COLO668 (cell line): Measurements from ENCODE around the gene SFPQ.
"Not testable (repeated sequence)": the region's sequence is repeated elsewhere in the genome, so short reads cannot be mapped to it uniquely, and the experiment has no call there.

ENCODE experiments used
- DNase-seq: peaks from one replicate; lab custom pipeline; 2025; ENCODE audit not compliant: unreplicated experiment; lab: John Stamatoyannopoulos, UW

SFPQ gene

GRCh38 chr1:35192853-35193664 is at the start of gene SFPQ:
Gene SFPQ, minus strand, starts transcription at chr1:35193145. Its CDS starts 96 bp downstream, at chr1:35193049.
- DNase-seq = peak; percentile 98

GRCh38 chr1:35236772-35237171 is 43.8 kb upstream of the SFPQ start:
- DNase-seq = not testable (repeated sequence)

GRCh38 chr1:35231287-35231686 is 38.3 kb upstream of the SFPQ start:
- no peak for DNase-seq

- DNase-seq = no peak
Measured at GRCh38 chr1:35229587-35230360, 36.8 kb upstream of the SFPQ start.

GRCh38 chr1:35226546-35226945 is 33.6 kb upstream of the SFPQ start:
- no peak for DNase-seq

- DNase-seq = no peak
Measured at GRCh38 chr1:35223084-35223630, 30.2 kb upstream of the SFPQ start.

GRCh38 chr1:35222322-35223083 is 29.6 kb upstream of the SFPQ start:
- DNase-seq = no peak

- no peak for DNase-seq
Measured at GRCh38 chr1:35220976-35221375, 28.0 kb upstream of the SFPQ start.

GRCh38 chr1:35215346-35215745 is 22.4 kb upstream of the SFPQ start:
- DNase-seq = no peak

GRCh38 chr1:35211120-35211414 is 18.1 kb upstream of the SFPQ start:
- DNase-seq = no peak

GRCh38 chr1:35210321-35211119 is 17.6 kb upstream of the SFPQ start:
- DNase-seq = no peak

- no peak for DNase-seq
Measured at GRCh38 chr1:35203295-35203694, 10.3 kb upstream of the SFPQ start.

GRCh38 chr1:35202048-35202719 is 9.2 kb upstream of the SFPQ start:
- peak; percentile 77 for DNase-seq

GRCh38 chr1:35201631-35202030 is 8.7 kb upstream of the SFPQ start:
- DNase-seq = no peak

- DNase-seq = peak; percentile 97
Measured at GRCh38 chr1:35192056-35192852, 691 bp downstream of the SFPQ start.

- DNase-seq = no peak
Measured at GRCh38 chr1:35191429-35192055, 1.4 kb downstream of the SFPQ start.

GRCh38 chr1:35190784-35191183 is 2.2 kb downstream of the SFPQ start:
- no peak for DNase-seq

- DNase-seq = no peak
Measured at GRCh38 chr1:35188578-35189392, 4.2 kb downstream of the SFPQ start.
